Left renal pelvis (tissue), 4 donors: ENCODE measurements around the gene FOXR1. TPM values are rescaled to one million over a fixed set of nuclear protein-coding genes. Genes with fewer than 3 reads are reported as not detected.
"Not testable (repeated sequence)": the region's sequence is repeated elsewhere in the genome, so short reads cannot be mapped to it uniquely, and the experiment has no call there.

ENCODE experiments used
- DNase-seq, 4 donors: peaks; one replicate each; pipeline ENCODE4 v3.0.0-alpha.2; 2013; ENCODE audit warnings: low read depth in 4 of 4, low spot score in 3 of 4
- polyA plus RNA-seq, 4 donors: library from polyadenylated mRNA; unstranded; fragments of 120-200 nt; gene quantifications; one replicate each; pipeline ENCODE4 v1.2.1, GENCODE V29; 2013; ENCODE audit not compliant: insufficient read length in 4 of 4

The FOXR1 gene
- polyA plus RNA-seq, 4 donors: not detected

GRCh38 chr11:118939953-118940598 lies 31.5 kb upstream of the FOXR1 start:
- no peak for DNase-seq

- no peak for DNase-seq
Measured at GRCh38 chr11:118947091-118947490, 24.5 kb upstream of the FOXR1 start.

- no peak for DNase-seq
Measured at GRCh38 chr11:118948000-118948399, 23.6 kb upstream of the FOXR1 start.

GRCh38 chr11:118953265-118953664 lies 18.3 kb upstream of the FOXR1 start:
- no peak for DNase-seq

- not testable (repeated sequence) for DNase-seq
Measured at GRCh38 chr11:118953976-118954375, 17.6 kb upstream of the FOXR1 start.

- peak; percentile 50 to 61 (median 57) for DNase-seq
Measured at GRCh38 chr11:118956094-118956846, 15.3 kb upstream of the FOXR1 start, which contains the start of gene UPK2. Gene UPK2, plus strand, starts transcription at chr11:118956298. Its CDS starts 53 bp downstream, at chr11:118956351.

GRCh38 chr11:118956847-118957469 lies 14.6 kb upstream of the FOXR1 start:
- DNase-seq: no peak

- no peak for DNase-seq
Measured at GRCh38 chr11:118957549-118957948, 14.0 kb upstream of the FOXR1 start.

GRCh38 chr11:118957968-118958367 lies 13.6 kb upstream of the FOXR1 start:
- DNase-seq: no peak

GRCh38 chr11:118958577-118958976 lies 13.0 kb upstream of the FOXR1 start:
- DNase-seq: no peak

- DNase-seq: no peak
Measured at GRCh38 chr11:118961189-118961588, 10.4 kb upstream of the FOXR1 start.

GRCh38 chr11:118961591-118961990 lies 10.0 kb upstream of the FOXR1 start:
- no peak for DNase-seq

- not testable (repeated sequence) for DNase-seq
Measured at GRCh38 chr11:118969508-118969907, 2.1 kb upstream of the FOXR1 start.

GRCh38 chr11:118973985-118974384 lies 2.4 kb downstream of the FOXR1 start:
- no peak for DNase-seq

- DNase-seq: no peak
Measured at GRCh38 chr11:118975771-118976709, 4.5 kb downstream of the FOXR1 start.

GRCh38 chr11:118979434-118979833 lies 7.9 kb downstream of the FOXR1 start:
- no peak for DNase-seq

- DNase-seq: no peak
Measured at GRCh38 chr11:118980191-118980881, 8.8 kb downstream of the FOXR1 start.

GRCh38 chr11:118984337-118984736 lies 12.8 kb downstream of the FOXR1 start:
- not testable (repeated sequence) for DNase-seq

- DNase-seq: no peak
Measured at GRCh38 chr11:118984825-118985224, 13.3 kb downstream of the FOXR1 start.

GRCh38 chr11:118988280-118988679 lies 16.7 kb downstream of the FOXR1 start:
- no peak for DNase-seq
